K562 (cell line): ENCODE measurements around the gene DUSP28. TPM values are rescaled to one million over a fixed set of nuclear protein-coding genes. Genes with fewer than 3 reads are reported as not detected.

Experiments used
- BCLAF1 ChIP-seq, 2 experiments: fragments of 450-650 bp in 1 of 2; IDR thresholded peaks; 2 replicates each; pipeline ENCODE4 v1.6.1; 2011 to 2017; ENCODE audit warnings: low read depth in 2 of 2, antibody characterized with exemption in 1 of 2, borderline replicate concordance in 1 of 2, low read length in 1 of 2, mild to moderate bottlenecking in 1 of 2, mixed read lengths in 1 of 2; ENCODE audit not compliant: control insufficient read depth in 1 of 2
- ELK1 ChIP-seq: sonication (generic); formaldehyde crosslinking; IDR thresholded peaks from 2 replicates; pipeline ENCODE4 v1.8.1; 2022; ENCODE audit warnings: missing genetic modification reagents
- NCOA2 ChIP-seq, 2 experiments: fragments of 450-650 bp; IDR thresholded peaks; 2 replicates each; pipeline ENCODE4 v1.6.1; 2018; ENCODE audit warnings: mild to moderate bottlenecking in 2 of 2, moderate library complexity in 1 of 2; ENCODE audit not compliant: partially characterized antibody in 2 of 2
- NFE2 ChIP-seq: IDR thresholded peaks from 2 replicates; pipeline ENCODE4 v1.6.1; 2014; ENCODE audit warnings: antibody characterized with exemption, low read depth
- TFAP4 ChIP-seq: sonication (generic); formaldehyde crosslinking; IDR thresholded peaks from 2 replicates; pipeline ENCODE4 v1.8.0; 2022; ENCODE audit warnings: missing genetic modification reagents, mild to moderate bottlenecking, moderate library complexity, borderline replicate concordance
- ZFPM2 ChIP-seq: fragments of 250-450 bp; sonication (Bioruptor Pico); IDR thresholded peaks from 2 replicates; pipeline ENCODE4 v1.5.1; 2022; ENCODE audit warnings: mild to moderate bottlenecking
- ZNF408 ChIP-seq: fragments of 250-450 bp; sonication (Bioruptor Pico); IDR thresholded peaks from 2 replicates; pipeline ENCODE4 v1.4.0; 2020; ENCODE audit warnings: low read depth, mild to moderate bottlenecking, moderate library complexity
- ZNF436 ChIP-seq: fragments of 250-450, 450-650 bp; sonication (Bioruptor Pico); formaldehyde crosslinking; IDR thresholded peaks from 2 replicates; pipeline ENCODE4 v1.7.0; 2020; ENCODE audit warnings: mild to moderate bottlenecking
- polyA plus RNA-seq, 8 experiments: library from polyadenylated mRNA; depleted of rRNA in 4 of 8; stranded (reverse) in 5 of 8; unstranded in 3 of 8; fragments of >200 nt; fragmentation: Nextera tagmentation in 2 of 8; fragmentation: Illumina TruSeq in 1 of 8; extraction: Ambion mirVana in 2 of 8; extraction: Trizol in 1 of 8; gene quantifications; 2 replicates each; pipeline versions ENCODE4 v1.2.1 to v1.2.3, GENCODE V29; 2011 to 2014; ENCODE audit warnings: inconsistent platforms in 1 of 8, missing spikeins in 1 of 8
- total RNA-seq, 7 experiments: library from RNA; depleted of rRNA in 6 of 7; stranded (reverse); fragments of >200 nt in 6 of 7; fragmentation: Illumina TruSeq in 2 of 7; extraction: Trizol in 2 of 7; gene quantifications; 2 replicates each; pipeline versions ENCODE4 v1.2.1 to v1.2.3, GENCODE V29; 2011 to 2021; ENCODE audit warnings: low replicate concordance in 1 of 7
- TF ChIP-seq, protein P1 (sequence below), 2 experiments: fragments of 450-650 bp in 1 of 2; sonication (generic) in 1 of 2; formaldehyde crosslinking in 1 of 2; IDR thresholded peaks; 2 replicates each; pipeline versions ENCODE4 v1.7.1 to v1.9.0; 2016 to 2022; ENCODE audit warnings: inconsistent platforms in 1 of 2, mild to moderate bottlenecking in 1 of 2, missing genetic modification reagents in 1 of 2

Gene DUSP28
- total and polyA plus RNA-seq, 9 of the 15 experiments (the other 6 are each of a cell fraction or from before 2014, with no cell fraction given) = 2.8 to 8.1 (median 4.2) TPM

DNA sequence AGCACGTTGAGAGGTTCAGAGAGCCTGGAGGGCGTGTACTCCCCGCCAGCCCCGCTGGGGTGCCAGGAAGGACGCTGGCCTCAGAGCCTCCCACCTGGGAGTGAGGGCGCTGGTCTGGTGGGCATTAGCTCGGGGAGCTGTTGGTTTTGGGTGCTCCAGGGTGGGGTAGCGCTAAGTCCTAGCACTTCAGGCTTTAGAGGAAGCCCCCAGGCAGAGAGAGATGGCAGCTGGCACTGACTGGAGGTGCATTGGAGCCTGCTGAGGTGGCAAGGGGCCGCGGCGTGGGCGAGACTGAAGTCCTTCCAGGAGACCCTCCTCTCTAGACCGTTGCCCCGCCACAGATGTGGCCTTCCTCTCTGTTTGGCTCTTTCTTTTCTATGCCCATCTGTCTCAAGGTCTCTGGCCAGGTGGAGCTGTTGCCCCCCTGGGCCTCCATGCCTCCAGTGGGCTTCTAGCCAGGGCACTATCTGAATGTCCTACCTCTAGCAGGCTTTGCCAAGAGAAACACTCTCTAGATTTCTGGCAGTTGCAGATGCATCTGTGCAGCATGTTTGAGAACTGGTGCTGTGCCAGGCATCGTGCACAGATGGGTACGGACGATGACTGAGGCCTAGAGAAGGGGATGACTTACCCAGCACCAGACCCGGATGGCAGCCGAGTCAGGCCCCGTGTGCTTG lies 33.0 kb downstream of the DUSP28 start (continued):
- TF ChIP-seq, protein P1, sequence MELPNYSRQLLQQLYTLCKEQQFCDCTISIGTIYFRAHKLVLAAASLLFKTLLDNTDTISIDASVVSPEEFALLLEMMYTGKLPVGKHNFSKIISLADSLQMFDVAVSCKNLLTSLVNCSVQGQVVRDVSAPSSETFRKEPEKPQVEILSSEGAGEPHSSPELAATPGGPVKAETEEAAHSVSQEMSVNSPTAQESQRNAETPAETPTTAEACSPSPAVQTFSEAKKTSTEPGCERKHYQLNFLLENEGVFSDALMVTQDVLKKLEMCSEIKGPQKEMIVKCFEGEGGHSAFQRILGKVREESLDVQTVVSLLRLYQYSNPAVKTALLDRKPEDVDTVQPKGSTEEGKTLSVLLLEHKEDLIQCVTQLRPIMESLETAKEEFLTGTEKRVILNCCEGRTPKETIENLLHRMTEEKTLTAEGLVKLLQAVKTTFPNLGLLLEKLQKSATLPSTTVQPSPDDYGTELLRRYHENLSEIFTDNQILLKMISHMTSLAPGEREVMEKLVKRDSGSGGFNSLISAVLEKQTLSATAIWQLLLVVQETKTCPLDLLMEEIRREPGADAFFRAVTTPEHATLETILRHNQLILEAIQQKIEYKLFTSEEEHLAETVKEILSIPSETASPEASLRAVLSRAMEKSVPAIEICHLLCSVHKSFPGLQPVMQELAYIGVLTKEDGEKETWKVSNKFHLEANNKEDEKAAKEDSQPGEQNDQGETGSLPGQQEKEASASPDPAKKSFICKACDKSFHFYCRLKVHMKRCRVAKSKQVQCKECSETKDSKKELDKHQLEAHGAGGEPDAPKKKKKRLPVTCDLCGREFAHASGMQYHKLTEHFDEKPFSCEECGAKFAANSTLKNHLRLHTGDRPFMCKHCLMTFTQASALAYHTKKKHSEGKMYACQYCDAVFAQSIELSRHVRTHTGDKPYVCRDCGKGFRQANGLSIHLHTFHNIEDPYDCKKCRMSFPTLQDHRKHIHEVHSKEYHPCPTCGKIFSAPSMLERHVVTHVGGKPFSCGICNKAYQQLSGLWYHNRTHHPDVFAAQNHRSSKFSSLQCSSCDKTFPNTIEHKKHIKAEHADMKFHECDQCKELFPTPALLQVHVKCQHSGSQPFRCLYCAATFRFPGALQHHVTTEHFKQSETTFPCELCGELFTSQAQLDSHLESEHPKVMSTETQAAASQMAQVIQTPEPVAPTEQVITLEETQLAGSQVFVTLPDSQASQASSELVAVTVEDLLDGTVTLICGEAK (IDR thresholded peaks at IDR 0.05) = no peak
- TF ChIP-seq, protein P1 (CRISPR knock-in tag; IDR thresholded peaks at IDR 0.05) = no peak
- TF ChIP-seq BCLAF1 (IDR thresholded peaks at IDR 0.05; ENCODE audit: borderline replicate concordance in 1 of 2, control insufficient read depth in 1 of 2, low read depth in 2 of 2, low read length in 1 of 2) = no peak
- TF ChIP-seq TFAP4 (CRISPR knock-in tag) = no peak
- no peak for TF ChIP-seq NFE2
- TF ChIP-seq ZNF436 (CRISPR knock-in tag) = no peak
- no peak for TF ChIP-seq ZFPM2 (CRISPR knock-in tag)
- TF ChIP-seq NCOA2 (IDR thresholded peaks at IDR 0.05; ENCODE audit: partially characterized antibody in 2 of 2) = no peak
- TF ChIP-seq ELK1 (CRISPR knock-in tag) = no peak
- no peak for TF ChIP-seq ZNF408 (CRISPR knock-in tag)
